Tibial nerve (tissue), 4 donors: ENCODE data around the gene NOS1AP. TPM values are rescaled to one million over a fixed set of nuclear protein-coding genes. Genes with fewer than 3 reads are reported as not detected.

Source experiments
- DNase-seq, 2 donors: peaks; one replicate each; pipeline ENCODE4 v3.0.0-alpha.2; 2019; ENCODE audit warnings: low spot score in 2 of 2
- H3K27ac ChIP-seq, 4 donors: fragments of 200-600 bp; sonication (generic) in 3 of 4; one replicate each; pipeline ENCODE4 v1.5.1; 2017 to 2019; ENCODE audit warnings: mild to moderate bottlenecking in 1 of 4
- H3K27me3 ChIP-seq, 2 donors: fragments of 200-600 bp; sonication (generic) in 1 of 2; one replicate each; pipeline versions ENCODE4 v1.5.1 to v1.6.0; 2017 to 2019
- H3K36me3 ChIP-seq, 3 donors: fragments of 200-600 bp; sonication (generic); one replicate each; pipeline ENCODE4 v1.5.1; 2018 to 2019
- H3K4me1 ChIP-seq, 4 donors: fragments of 200-600 bp; sonication (generic) in 3 of 4; one replicate each; pipeline ENCODE4 v1.5.1; 2017 to 2019
- H3K4me3 ChIP-seq, 4 donors: fragments of 200-600 bp; sonication (generic) in 3 of 4; one replicate each; pipeline ENCODE4 v1.5.1; 2017 to 2019; ENCODE audit warnings: mild to moderate bottlenecking in 1 of 4, moderate library complexity in 1 of 4
- H3K9me3 ChIP-seq, 4 donors: fragments of 200-600 bp; sonication (generic) in 3 of 4; one replicate each; pipeline ENCODE4 v1.5.1; 2017 to 2019
- CTCF ChIP-seq, 5 experiments: fragments of 200-600 bp in 3 of 5; fragments of 450-650 bp in 2 of 5; sonication (generic) in 3 of 5; IDR thresholded peaks; one replicate each; pipeline ENCODE4 v1.5.1; 2016 to 2019; ENCODE audit warnings: antibody characterized with exemption in 5 of 5, mild to moderate bottlenecking in 3 of 5, moderate library complexity in 2 of 5
- EP300 ChIP-seq, 2 donors: sonication (generic); formaldehyde crosslinking; IDR thresholded peaks; one replicate each; pipeline ENCODE4 v1.6.1; 2017; ENCODE audit warnings: antibody characterized with exemption in 2 of 2, mild to moderate bottlenecking in 1 of 2
- POLR2A ChIP-seq, 2 donors: fragments of 450-650 bp; IDR thresholded peaks; one replicate each; pipeline ENCODE4 v1.6.1; 2017; ENCODE audit warnings: antibody characterized with exemption in 2 of 2, mild to moderate bottlenecking in 2 of 2, moderate library complexity in 2 of 2
- WGBS, 2 donors: methylation state at CpG; one replicate each; pipeline ENCODE4 v1.1.5; 2018; 5-methylcytosine and 5-hydroxymethylcytosine counted together
- total RNA-seq, 4 donors: library from RNA; depleted of rRNA; stranded (reverse); fragments of >200 nt; gene quantifications; one replicate each; pipeline ENCODE4 v1.1.0, GENCODE V29; 2016

Gene NOS1AP
- total RNA-seq, 4 donors from 2014 or later, result 2.7 to 11.2 (median 5.3) TPM

GRCh38 chr1:162136760-162137159 is 67.3 kb downstream of the NOS1AP start:
- 38 to 53% methylated on average over 4 of the region's 4 CpGs for WGBS, 2 donors
- no peak for DNase-seq
- Histone ChIP-seq H3K9me3 (no peaks in the 10 kb centered on the region), H3K4me3 (no peak overlapping the region), H3K4me1 (peaks cover 0 to 18% (median 0%) of the 10 kb centered on the region in 4 donors), H3K27me3 (no peaks in the 10 kb centered on the region), H3K27ac (no peak overlapping the region), H3K36me3 (no peaks in the 10 kb centered on the region)
- TF ChIP-seq POLR2A (IDR thresholded peaks at IDR 0.05) (no peak), CTCF (IDR thresholded peaks at IDR 0.05) (no peak), EP300 (IDR thresholded peaks at IDR 0.05) (no peak)

GRCh38 chr1:162137179-162137960 is 67.9 kb downstream of the NOS1AP start:
- TF ChIP-seq EP300 (IDR thresholded peaks at IDR 0.05) (no peak), POLR2A (IDR thresholded peaks at IDR 0.05) (no peak), CTCF (IDR thresholded peaks at IDR 0.05) (no peak)
- no peaks in the 10 kb centered on the region for H3K9me3 ChIP-seq
- WGBS, 2 donors, result 67 to 79% methylated on average over 8 of the region's 8 CpGs
- peaks cover 0 to 18% (median 0%) of the 10 kb centered on the region in 4 donors for H3K4me1 ChIP-seq
- H3K27ac ChIP-seq, result no peak overlapping the region
- DNase-seq, result no peak
- H3K4me3 ChIP-seq, result no peak overlapping the region
- no peaks in the 10 kb centered on the region for H3K27me3 ChIP-seq
- no peaks in the 10 kb centered on the region for H3K36me3 ChIP-seq

- Histone ChIP-seq H3K9me3 (no peaks in the 10 kb centered on the region), H3K4me1 (peaks cover 0 to 18% (median 0%) of the 10 kb centered on the region in 4 donors)
- WGBS, 2 donors, result 86% methylated on average over 2 of the region's 2 CpGs
Measured at GRCh38 chr1:162138112-162138511, 68.6 kb downstream of the NOS1AP start.

GRCh38 chr1:162138599-162139181 is 69.2 kb downstream of the NOS1AP start:
- TF ChIP-seq CTCF (IDR thresholded peaks at IDR 0.05) (no peak), POLR2A (IDR thresholded peaks at IDR 0.05) (no peak), EP300 (IDR thresholded peaks at IDR 0.05) (no peak)
- 35 to 79% methylated on average over 4 of the region's 4 CpGs for WGBS, 2 donors
- H3K27me3 ChIP-seq, result no peaks in the 10 kb centered on the region
- DNase-seq, result no peak
- H3K9me3 ChIP-seq, result no peaks in the 10 kb centered on the region
- no peak overlapping the region for H3K27ac ChIP-seq
- no peaks in the 10 kb centered on the region for H3K36me3 ChIP-seq
- H3K4me1 ChIP-seq, result peaks cover 0 to 15% (median 0%) of the 10 kb centered on the region in 4 donors
- no peak overlapping the region for H3K4me3 ChIP-seq

More at GRCh38 chr1:162138112-162138511, 68.6 kb downstream of the NOS1AP start:
- H3K4me3 ChIP-seq, result no peak overlapping the region
- DNase-seq, result no peak
- H3K27me3 ChIP-seq, result no peaks in the 10 kb centered on the region
- TF ChIP-seq EP300 (IDR thresholded peaks at IDR 0.05) (no peak), POLR2A (IDR thresholded peaks at IDR 0.05) (no peak), CTCF (IDR thresholded peaks at IDR 0.05) (no peak)
- no peak overlapping the region for H3K27ac ChIP-seq
- H3K36me3 ChIP-seq, result no peaks in the 10 kb centered on the region

GRCh38 chr1:162139211-162139610 is 69.7 kb downstream of the NOS1AP start:
- H3K36me3 ChIP-seq, result no peaks in the 10 kb centered on the region
- H3K9me3 ChIP-seq, result no peaks in the 10 kb centered on the region
- no peak for DNase-seq
- no peak for TF ChIP-seq EP300 (IDR thresholded peaks at IDR 0.05)
- no peak for TF ChIP-seq POLR2A (IDR thresholded peaks at IDR 0.05)
- TF ChIP-seq CTCF (IDR thresholded peaks at IDR 0.05), result no peak
- peaks cover 0 to 13% (median 0%) of the 10 kb centered on the region in 4 donors for H3K4me1 ChIP-seq
- no peak overlapping the region for H3K4me3 ChIP-seq
- no peaks in the 10 kb centered on the region for H3K27me3 ChIP-seq
- H3K27ac ChIP-seq, result no peak overlapping the region
- 43 to 47% methylated on average over 1 of the region's 1 CpG for WGBS, 2 donors
